ENCODE results near the gene TNIP1.

The TNIP1 gene

DNA sequence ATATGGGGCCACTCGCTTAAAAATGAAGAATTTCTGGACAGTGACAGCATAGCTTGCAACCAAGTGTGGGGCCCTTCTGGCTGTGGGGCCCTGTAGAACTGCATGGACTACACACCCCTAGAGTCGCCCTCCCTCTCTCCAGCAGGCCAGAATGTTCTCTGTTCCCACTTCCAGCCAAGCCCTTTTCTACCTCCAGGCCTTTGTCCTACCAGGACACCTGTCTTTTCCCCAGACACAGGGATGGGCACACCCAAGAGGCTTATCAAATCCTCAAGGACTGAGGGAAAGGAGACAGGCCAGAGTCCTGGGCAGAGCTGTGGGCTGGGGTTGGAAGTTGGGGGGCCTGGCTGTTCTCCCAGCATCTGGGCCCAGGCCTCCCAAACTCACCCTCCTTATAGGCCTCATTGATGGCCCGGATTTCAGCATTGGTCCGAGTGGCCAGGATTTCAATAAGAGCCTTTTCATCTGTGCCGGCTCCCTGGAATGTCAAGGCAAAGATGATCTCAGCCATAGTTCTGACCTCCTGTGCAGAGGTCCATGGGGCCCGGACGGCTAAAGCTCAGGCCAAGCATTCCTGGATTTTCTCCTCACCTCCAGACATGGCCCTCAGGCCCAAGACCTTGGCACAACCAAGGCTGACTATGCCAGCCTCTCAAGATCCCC is 38.2 kb upstream of the TNIP1 start:
- peaks cover 95% of the 10 kb centered on the region for H3K36me3 ChIP-seq (ENCODE audit: control insufficient read depth, insufficient read depth, low read length, severe bottlenecking)
- H3K4me3 ChIP-seq (ENCODE audit: low read length): no peak overlapping the region
- no peak overlapping the region for H3K9ac ChIP-seq (ENCODE audit: low read length)
- H3K9me3 ChIP-seq (ENCODE audit: control insufficient read depth, low read length): no peaks in the 10 kb centered on the region
- DNase-seq (ENCODE audit: low read depth): no peak
- H3K4me1 ChIP-seq (ENCODE audit: control insufficient read depth, insufficient read depth, low read length): peaks cover 8% of the 10 kb centered on the region
- H3K27me3 ChIP-seq (replicated peaks; ENCODE audit: control insufficient read depth, insufficient read depth, low read length): no peaks in the 10 kb centered on the region

DNA sequence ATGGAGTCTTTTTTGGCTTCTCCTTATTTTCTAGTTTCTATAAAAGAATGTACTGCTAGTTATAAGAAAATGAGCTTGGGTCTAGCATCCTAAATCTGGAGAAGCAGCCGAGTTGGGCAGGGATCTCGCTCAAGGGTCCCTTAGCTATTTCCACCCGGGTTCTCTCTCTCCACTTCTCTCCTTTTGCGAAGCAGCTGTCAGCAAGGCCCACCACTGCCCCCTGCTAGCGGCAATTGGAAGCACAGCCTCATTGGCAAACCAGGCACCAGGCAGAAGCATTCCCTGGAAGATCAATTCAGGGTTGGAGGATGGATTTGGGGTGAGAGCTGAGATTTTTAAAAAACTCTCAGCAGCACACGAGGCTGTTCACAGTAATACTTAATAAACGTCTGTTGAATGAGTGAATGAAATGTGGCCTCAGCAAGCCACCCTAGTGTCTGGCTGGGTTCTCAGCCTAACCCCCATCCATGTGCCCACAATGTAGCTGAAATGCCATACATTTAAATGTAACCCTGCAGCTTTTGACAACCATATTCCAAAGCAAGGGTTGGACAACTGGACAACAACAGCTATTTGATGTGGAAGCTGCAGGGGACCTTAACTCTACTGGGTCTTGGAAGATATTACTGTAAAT is 34.6 kb upstream of the TNIP1 start:
- peaks cover 14% of the 10 kb centered on the region for H3K4me1 ChIP-seq (ENCODE audit: control insufficient read depth, insufficient read depth, low read length)
- H3K9me3 ChIP-seq (ENCODE audit: control insufficient read depth, low read length): no peaks in the 10 kb centered on the region
- no peaks in the 10 kb centered on the region for H3K27me3 ChIP-seq (replicated peaks; ENCODE audit: control insufficient read depth, insufficient read depth, low read length)
- no peak overlapping the region for H3K4me3 ChIP-seq (ENCODE audit: low read length)
- peak; percentile 86 for DNase-seq (ENCODE audit: low read depth)
- peak overlapping the region; percentile 4 for H3K9ac ChIP-seq (ENCODE audit: low read length)
- H3K36me3 ChIP-seq (ENCODE audit: control insufficient read depth, insufficient read depth, low read length, severe bottlenecking): peaks cover 95% of the 10 kb centered on the region

DNA sequence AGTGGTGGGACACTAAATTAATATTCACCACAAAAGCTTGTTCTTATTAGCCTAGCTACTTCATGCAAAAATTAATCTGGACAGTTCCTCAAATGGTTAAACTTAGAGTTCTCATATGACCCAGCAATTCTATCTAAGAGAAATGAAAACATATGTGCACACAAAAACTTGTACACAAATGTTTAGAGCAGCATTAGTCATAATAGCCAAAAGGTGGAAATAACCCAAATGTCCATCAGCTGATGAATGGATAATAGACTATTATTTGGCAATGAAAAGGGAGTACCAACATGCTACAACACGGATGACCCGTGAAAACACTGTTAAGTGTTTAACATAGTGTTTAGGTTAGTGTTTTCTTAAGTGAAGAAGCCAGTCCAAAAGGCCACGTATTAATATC is 32.8 kb upstream of the TNIP1 start:
- Histone ChIP-seq H3K27me3 (replicated peaks; ENCODE audit: control insufficient read depth, insufficient read depth, low read length) (no peaks in the 10 kb centered on the region), H3K4me3 (ENCODE audit: low read length) (no peak overlapping the region), H3K36me3 (ENCODE audit: control insufficient read depth, insufficient read depth, low read length, severe bottlenecking) (peaks cover 95% of the 10 kb centered on the region), H3K4me1 (ENCODE audit: control insufficient read depth, insufficient read depth, low read length) (peaks cover 21% of the 10 kb centered on the region), H3K9me3 (ENCODE audit: control insufficient read depth, low read length) (no peaks in the 10 kb centered on the region), H3K9ac (ENCODE audit: low read length) (no peak overlapping the region)
- no peak for DNase-seq (ENCODE audit: low read depth)

DNA sequence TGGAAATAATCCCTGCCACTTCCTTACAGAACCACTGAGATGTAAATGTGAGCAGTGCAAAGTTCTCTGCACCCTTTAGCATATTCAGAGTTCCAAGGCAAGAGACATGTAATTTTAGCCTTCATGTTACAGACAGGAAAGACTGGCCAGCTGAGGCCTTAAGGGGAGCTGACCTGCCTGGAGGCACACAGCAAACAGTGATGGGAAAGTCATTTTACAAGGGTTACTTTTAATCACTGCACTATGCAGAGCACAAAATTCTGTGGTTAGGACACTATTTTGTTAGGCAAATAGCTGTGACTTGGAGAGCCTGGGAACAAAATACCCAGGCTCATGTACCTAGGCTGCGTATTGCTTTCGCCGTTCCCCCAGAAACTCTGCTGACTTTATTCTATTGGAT is 30.2 kb upstream of the TNIP1 start:
- H3K9ac ChIP-seq (ENCODE audit: low read length): no peak overlapping the region
- peaks cover 42% of the 10 kb centered on the region for H3K4me1 ChIP-seq (ENCODE audit: control insufficient read depth, insufficient read depth, low read length)
- no peaks in the 10 kb centered on the region for H3K27me3 ChIP-seq (replicated peaks; ENCODE audit: control insufficient read depth, insufficient read depth, low read length)
- H3K4me3 ChIP-seq (ENCODE audit: low read length): no peak overlapping the region
- H3K36me3 ChIP-seq (ENCODE audit: control insufficient read depth, insufficient read depth, low read length, severe bottlenecking): peaks cover 96% of the 10 kb centered on the region
- H3K9me3 ChIP-seq (ENCODE audit: control insufficient read depth, low read length): no peaks in the 10 kb centered on the region
- no peak for DNase-seq (ENCODE audit: low read depth)

DNA sequence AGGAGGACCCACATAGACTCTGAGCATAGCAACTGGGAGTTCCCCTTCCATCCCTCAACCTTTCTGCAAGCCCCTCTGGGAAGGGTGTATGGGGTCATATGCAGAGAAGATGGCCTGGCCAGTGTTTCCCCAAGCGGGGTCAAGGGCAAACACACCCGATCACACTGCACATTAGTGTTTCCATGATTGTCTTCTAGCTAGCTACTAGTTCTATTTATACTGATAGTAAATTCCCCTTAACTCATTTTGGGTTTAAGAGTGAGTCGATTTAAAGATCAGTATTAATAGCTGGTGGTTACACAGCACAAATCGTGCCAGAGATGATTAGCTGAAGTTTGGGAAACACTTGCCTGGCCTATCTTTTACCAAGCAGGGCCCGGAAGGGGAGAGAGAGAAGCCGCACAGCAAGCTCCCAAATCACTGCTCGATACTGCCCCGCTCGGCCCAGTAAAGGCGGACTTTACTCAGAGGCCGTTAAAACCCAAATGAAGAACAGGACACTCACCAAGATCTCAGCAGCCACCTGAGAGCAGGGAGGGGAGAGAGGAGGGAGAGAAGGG is 29.4 kb upstream of the TNIP1 start:
- Histone ChIP-seq H3K9me3 (ENCODE audit: control insufficient read depth, low read length) (no peaks in the 10 kb centered on the region), H3K27me3 (replicated peaks; ENCODE audit: control insufficient read depth, insufficient read depth, low read length) (no peaks in the 10 kb centered on the region), H3K9ac (ENCODE audit: low read length) (no peak overlapping the region), H3K36me3 (ENCODE audit: control insufficient read depth, insufficient read depth, low read length, severe bottlenecking) (peaks cover 96% of the 10 kb centered on the region), H3K4me3 (ENCODE audit: low read length) (no peak overlapping the region), H3K4me1 (ENCODE audit: control insufficient read depth, insufficient read depth, low read length) (peaks cover 50% of the 10 kb centered on the region)
- no peak for DNase-seq (ENCODE audit: low read depth)

DNA sequence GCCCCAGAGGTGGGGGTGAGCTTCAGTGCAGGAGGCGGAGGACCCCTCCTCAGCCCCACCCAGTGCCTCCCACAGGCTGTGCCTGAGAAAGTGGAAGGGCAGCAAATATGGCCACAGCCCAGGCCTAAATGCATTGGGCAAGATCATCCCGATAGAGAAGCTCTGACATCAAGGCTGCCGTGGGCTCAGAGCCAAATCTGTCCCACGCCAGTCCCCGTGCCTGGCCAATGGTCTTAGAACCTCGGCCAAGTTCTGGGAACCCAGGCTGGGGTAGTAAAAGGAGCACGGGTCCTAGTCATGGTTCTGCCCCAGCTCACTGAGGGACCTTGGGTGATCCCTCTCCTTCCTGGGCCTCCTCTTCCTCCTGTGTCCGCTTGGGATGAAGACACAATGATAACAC is 27.7 kb upstream of the TNIP1 start:
- H3K9ac ChIP-seq (ENCODE audit: low read length): peak overlapping the region; percentile 21

DNA sequence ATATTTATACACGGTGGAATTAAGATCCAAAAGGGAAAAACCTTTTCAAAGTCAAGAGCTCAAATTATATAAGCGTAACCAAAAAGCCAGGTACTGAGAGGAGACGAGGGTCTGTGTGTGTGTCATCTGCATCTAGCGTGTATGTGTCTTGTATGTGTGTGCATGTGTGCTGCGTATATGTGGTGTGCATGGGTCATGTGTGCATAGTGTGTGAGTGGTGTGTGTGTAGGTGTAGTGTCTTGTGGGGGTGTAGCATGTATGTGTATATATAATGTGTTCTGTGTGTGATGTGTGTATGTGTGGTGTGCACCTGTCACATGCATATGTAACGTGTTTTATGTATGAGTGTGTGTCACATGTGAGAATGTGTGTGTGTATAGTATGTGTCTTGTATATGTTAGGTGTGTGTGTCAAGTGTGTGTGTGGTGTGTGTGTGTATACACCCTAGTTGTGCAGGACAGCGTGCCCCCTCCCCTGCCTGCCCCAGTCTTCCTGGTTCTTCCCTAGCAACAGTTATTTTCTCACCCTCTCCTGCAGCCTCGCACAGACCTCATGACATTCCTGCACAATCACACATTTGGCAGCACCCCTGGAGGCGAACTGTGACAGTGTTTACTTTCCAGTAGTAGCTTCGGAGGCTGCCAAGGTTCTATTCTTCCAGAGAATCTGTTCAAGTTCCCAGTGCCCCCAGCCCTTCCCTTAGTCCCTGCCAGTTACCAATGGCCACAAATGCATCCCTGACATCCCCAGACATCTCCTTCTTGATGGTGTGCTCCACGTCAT is 27.1 kb upstream of the TNIP1 start:
- Histone ChIP-seq H3K9me3 (ENCODE audit: control insufficient read depth, low read length) (no peaks in the 10 kb centered on the region), H3K4me3 (ENCODE audit: low read length) (peak overlapping the region; percentile 34), H3K36me3 (ENCODE audit: control insufficient read depth, insufficient read depth, low read length, severe bottlenecking) (peaks cover 96% of the 10 kb centered on the region), H3K27me3 (replicated peaks; ENCODE audit: control insufficient read depth, insufficient read depth, low read length) (no peaks in the 10 kb centered on the region), H3K9ac (ENCODE audit: low read length) (peak overlapping the region; percentile 21), H3K4me1 (ENCODE audit: control insufficient read depth, insufficient read depth, low read length) (peaks cover 53% of the 10 kb centered on the region)
- no peak for DNase-seq (ENCODE audit: low read depth)

More for the DNA sequence above, 27.7 kb upstream of the TNIP1 start:
- Histone ChIP-seq H3K9me3 (ENCODE audit: control insufficient read depth, low read length) (no peaks in the 10 kb centered on the region), H3K4me3 (ENCODE audit: low read length) (peak overlapping the region; percentile 34), H3K4me1 (ENCODE audit: control insufficient read depth, insufficient read depth, low read length) (peaks cover 53% of the 10 kb centered on the region), H3K27me3 (replicated peaks; ENCODE audit: control insufficient read depth, insufficient read depth, low read length) (no peaks in the 10 kb centered on the region), H3K36me3 (ENCODE audit: control insufficient read depth, insufficient read depth, low read length, severe bottlenecking) (peaks cover 96% of the 10 kb centered on the region)
- DNase-seq (ENCODE audit: low read depth): no peak

DNA sequence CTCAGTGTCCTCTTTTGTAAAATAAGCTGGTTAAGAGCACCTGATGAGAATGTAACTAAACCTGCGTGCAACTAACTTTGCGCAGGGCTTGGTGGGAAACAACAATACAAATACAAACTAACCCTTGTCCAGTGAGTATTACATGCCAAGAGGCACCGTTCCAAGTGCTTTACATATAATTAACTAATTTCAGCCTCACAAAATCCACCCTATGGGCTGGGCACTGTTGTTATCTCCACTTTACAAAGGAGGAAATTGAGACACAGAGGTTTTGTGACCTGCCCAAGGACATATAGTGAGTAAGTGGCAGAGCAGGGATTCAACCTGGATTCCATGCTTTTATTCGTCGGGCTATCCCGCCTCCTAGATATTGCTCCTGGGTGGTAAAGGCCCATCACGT is 26.2 kb upstream of the TNIP1 start:
- H3K4me1 ChIP-seq (ENCODE audit: control insufficient read depth, insufficient read depth, low read length): peaks cover 58% of the 10 kb centered on the region
- H3K36me3 ChIP-seq (ENCODE audit: control insufficient read depth, insufficient read depth, low read length, severe bottlenecking): peaks cover 96% of the 10 kb centered on the region
- H3K9ac ChIP-seq (ENCODE audit: low read length): no peak overlapping the region
- H3K4me3 ChIP-seq (ENCODE audit: low read length): no peak overlapping the region
- no peaks in the 10 kb centered on the region for H3K9me3 ChIP-seq (ENCODE audit: control insufficient read depth, low read length)
- no peak for DNase-seq (ENCODE audit: low read depth)
- H3K27me3 ChIP-seq (replicated peaks; ENCODE audit: control insufficient read depth, insufficient read depth, low read length): no peaks in the 10 kb centered on the region

DNA sequence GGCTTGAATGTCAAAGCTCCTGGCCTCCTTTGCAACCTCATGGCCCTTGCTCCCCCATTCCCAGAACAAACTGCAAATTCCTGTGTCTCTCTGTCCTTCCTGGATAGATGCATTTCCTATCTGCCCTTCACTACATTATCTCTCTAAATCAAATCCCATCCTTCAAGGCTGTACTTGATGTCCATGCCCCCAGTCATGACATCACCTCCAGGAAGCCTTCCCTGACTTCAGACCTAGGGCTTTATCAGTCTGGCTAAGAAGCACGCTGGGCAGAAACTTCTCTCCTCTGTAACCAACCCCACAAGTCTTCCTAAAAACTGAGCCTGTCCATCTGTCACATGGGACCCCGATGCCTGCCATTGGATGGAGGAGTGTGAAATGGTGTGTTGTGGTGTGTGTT is 25.7 kb upstream of the TNIP1 start:
- no peaks in the 10 kb centered on the region for H3K27me3 ChIP-seq (replicated peaks; ENCODE audit: control insufficient read depth, insufficient read depth, low read length)
- H3K9ac ChIP-seq (ENCODE audit: low read length): no peak overlapping the region
- H3K36me3 ChIP-seq (ENCODE audit: control insufficient read depth, insufficient read depth, low read length, severe bottlenecking): peaks cover 96% of the 10 kb centered on the region
- H3K9me3 ChIP-seq (ENCODE audit: control insufficient read depth, low read length): no peaks in the 10 kb centered on the region
- H3K4me1 ChIP-seq (ENCODE audit: control insufficient read depth, insufficient read depth, low read length): peaks cover 64% of the 10 kb centered on the region
- no peak overlapping the region for H3K4me3 ChIP-seq (ENCODE audit: low read length)
- no peak for DNase-seq (ENCODE audit: low read depth)

DNA sequence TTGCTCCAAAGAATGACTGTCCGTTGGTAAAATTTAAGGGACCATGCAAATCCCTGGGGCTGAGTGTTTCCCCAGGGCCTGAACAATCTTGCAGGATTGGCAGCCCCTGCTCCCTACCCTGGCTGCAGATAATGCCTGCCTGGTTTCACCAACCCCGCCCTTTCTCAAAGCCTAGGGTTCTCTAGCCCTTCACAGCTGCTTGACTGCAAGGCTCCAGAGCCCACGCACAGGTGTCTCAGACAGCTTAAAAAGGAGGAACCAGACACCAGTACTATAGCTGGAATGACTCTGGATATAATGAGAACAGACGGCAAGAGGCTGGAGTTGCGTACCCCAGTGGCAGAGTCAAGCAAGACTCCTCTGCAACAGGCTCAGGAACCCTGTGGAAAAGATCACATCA is 25.2 kb upstream of the TNIP1 start:
- Histone ChIP-seq H3K9ac (ENCODE audit: low read length) (no peak overlapping the region), H3K36me3 (ENCODE audit: control insufficient read depth, insufficient read depth, low read length, severe bottlenecking) (peaks cover 94% of the 10 kb centered on the region)
- DNase-seq (ENCODE audit: low read depth): no peak

DNA sequence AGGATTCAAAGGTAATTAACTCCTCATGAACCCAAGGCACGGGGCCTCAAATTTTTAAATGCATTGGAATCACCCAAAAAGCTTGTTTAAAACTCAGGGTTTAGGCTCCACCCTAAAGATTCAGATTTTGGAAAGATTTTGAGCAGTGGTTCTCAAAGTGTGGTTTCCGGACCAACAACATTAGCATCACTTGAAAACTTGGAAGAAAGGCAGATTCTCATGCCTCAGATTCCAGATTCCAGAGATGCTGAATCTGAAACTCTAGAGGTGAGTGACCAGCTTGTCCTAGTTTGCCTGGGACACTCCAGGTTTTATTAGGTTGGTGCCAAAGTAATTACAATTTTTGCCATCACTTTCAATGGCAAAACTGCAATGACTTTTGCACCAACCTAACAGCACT is 24.7 kb upstream of the TNIP1 start:
- Histone ChIP-seq H3K9ac (ENCODE audit: low read length) (peak overlapping the region; percentile 10), H3K27me3 (replicated peaks; ENCODE audit: control insufficient read depth, insufficient read depth, low read length) (no peaks in the 10 kb centered on the region), H3K4me1 (ENCODE audit: control insufficient read depth, insufficient read depth, low read length) (peaks cover 67% of the 10 kb centered on the region), H3K36me3 (ENCODE audit: control insufficient read depth, insufficient read depth, low read length, severe bottlenecking) (peaks cover 94% of the 10 kb centered on the region), H3K9me3 (ENCODE audit: control insufficient read depth, low read length) (no peaks in the 10 kb centered on the region), H3K4me3 (ENCODE audit: low read length) (no peak overlapping the region)
- DNase-seq (ENCODE audit: low read depth): no peak

More for the DNA sequence above, 25.2 kb upstream of the TNIP1 start:
- H3K4me1 ChIP-seq (ENCODE audit: control insufficient read depth, insufficient read depth, low read length): peaks cover 67% of the 10 kb centered on the region
- no peak overlapping the region for H3K4me3 ChIP-seq (ENCODE audit: low read length)
- no peaks in the 10 kb centered on the region for H3K9me3 ChIP-seq (ENCODE audit: control insufficient read depth, low read length)
- no peaks in the 10 kb centered on the region for H3K27me3 ChIP-seq (replicated peaks; ENCODE audit: control insufficient read depth, insufficient read depth, low read length)

All from adipocyte (in vitro differentiated cells).